Progenitor cell of endocrine pancreas (in vitro differentiated cells): Measurements from ENCODE around the gene NCKIPSD. TPM values are rescaled to one million over a fixed set of nuclear protein-coding genes. Genes with fewer than 3 reads are reported as not detected.

Experiments
- DNase-seq: peaks from one replicate; pipeline ENCODE4 v3.0.0; 2021; ENCODE audit warnings: low spot score; ENCODE audit not compliant: unreplicated experiment
- H3K27ac Mint-ChIP-seq: 2 replicates; pipeline ENCODE4 v1.8.0; 2021; ENCODE audit warnings: mild to moderate bottlenecking, moderate library complexity, mixed read lengths
- H3K27me3 Mint-ChIP-seq: 2 replicates; pipeline ENCODE4 v1.8.0; 2021; ENCODE audit warnings: mixed read lengths
- H3K36me3 Mint-ChIP-seq: 2 replicates; pipeline ENCODE4 v1.8.0; 2022; ENCODE audit warnings: mixed read lengths; ENCODE audit not compliant: insufficient read depth
- H3K4me1 Mint-ChIP-seq: 2 replicates; pipeline ENCODE4 v1.8.0; 2021; ENCODE audit warnings: low read depth, mixed read lengths
- H3K4me3 Mint-ChIP-seq: 2 replicates; pipeline ENCODE4 v1.8.0; 2021; ENCODE audit warnings: low read depth, mild to moderate bottlenecking, moderate library complexity, mixed read lengths
- H3K9me3 Mint-ChIP-seq: 2 replicates; pipeline ENCODE4 v1.8.0; 2021; ENCODE audit warnings: low read depth, mixed read lengths
- total RNA-seq: library from RNA; stranded (reverse); gene quantifications from 2 replicates; pipeline ENCODE4 v1.2.1, GENCODE V29; 2021
- TF ChIP-seq, protein P1 (sequence below): fragments of 200-600 bp; sonication (generic); IDR thresholded peaks from one replicate; pipeline ENCODE4 v1.5.0; 2021; ENCODE audit warnings: antibody characterized with exemption, mild to moderate bottlenecking; ENCODE audit not compliant: unreplicated experiment

The NCKIPSD gene
- total RNA-seq, 1 donor from 2014 or later = 32.0 TPM

GRCh38 chr3:48656061-48656840 is 29.5 kb downstream of the NCKIPSD start:
- TF ChIP-seq, protein P1, sequence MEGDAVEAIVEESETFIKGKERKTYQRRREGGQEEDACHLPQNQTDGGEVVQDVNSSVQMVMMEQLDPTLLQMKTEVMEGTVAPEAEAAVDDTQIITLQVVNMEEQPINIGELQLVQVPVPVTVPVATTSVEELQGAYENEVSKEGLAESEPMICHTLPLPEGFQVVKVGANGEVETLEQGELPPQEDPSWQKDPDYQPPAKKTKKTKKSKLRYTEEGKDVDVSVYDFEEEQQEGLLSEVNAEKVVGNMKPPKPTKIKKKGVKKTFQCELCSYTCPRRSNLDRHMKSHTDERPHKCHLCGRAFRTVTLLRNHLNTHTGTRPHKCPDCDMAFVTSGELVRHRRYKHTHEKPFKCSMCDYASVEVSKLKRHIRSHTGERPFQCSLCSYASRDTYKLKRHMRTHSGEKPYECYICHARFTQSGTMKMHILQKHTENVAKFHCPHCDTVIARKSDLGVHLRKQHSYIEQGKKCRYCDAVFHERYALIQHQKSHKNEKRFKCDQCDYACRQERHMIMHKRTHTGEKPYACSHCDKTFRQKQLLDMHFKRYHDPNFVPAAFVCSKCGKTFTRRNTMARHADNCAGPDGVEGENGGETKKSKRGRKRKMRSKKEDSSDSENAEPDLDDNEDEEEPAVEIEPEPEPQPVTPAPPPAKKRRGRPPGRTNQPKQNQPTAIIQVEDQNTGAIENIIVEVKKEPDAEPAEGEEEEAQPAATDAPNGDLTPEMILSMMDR = peak; percentile 80
- H3K36me3 Mint-ChIP-seq = peaks cover 7% of the 10 kb centered on the region
- H3K4me1 Mint-ChIP-seq = no peaks in the 10 kb centered on the region
- H3K27ac Mint-ChIP-seq = no peak overlapping the region
- DNase-seq = peak; percentile 78
- H3K9me3 Mint-ChIP-seq = no peaks in the 10 kb centered on the region
- peak overlapping the region; percentile 61 for H3K4me3 Mint-ChIP-seq
- H3K27me3 Mint-ChIP-seq = peaks cover 3% of the 10 kb centered on the region

DNA sequence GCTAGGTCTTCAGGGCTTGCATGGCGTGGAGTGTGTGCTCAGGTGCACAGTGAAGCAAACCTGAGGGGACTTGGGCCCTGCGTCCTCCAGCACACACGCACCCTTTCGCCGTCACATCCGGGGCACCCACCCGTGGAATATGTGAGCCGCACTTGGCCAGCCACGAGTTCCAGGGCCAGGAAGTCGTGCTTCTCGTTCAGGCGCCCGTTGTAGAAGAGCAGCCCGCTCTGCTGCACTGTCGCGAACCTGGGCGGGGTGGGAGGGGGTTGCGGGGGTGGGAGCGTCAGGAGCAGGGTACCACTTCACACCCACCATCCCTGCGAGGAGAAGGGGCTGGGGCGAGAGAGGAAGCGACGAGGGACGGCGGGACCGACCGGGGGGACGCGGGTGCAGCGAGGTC is 30.1 kb downstream of the NCKIPSD start:
- DNase-seq = no peak
- peak overlapping the region; percentile 62 for H3K4me3 Mint-ChIP-seq
- H3K27ac Mint-ChIP-seq = no peak overlapping the region

GRCh38 chr3:48655063-48655462 is 30.7 kb downstream of the NCKIPSD start:
- Mint-ChIP-seq H3K9me3 (no peaks in the 10 kb centered on the region), H3K4me3 (peak overlapping the region; percentile 62), H3K27me3 (peaks cover 3% of the 10 kb centered on the region), H3K4me1 (peaks cover 4% of the 10 kb centered on the region), H3K36me3 (peaks cover 9% of the 10 kb centered on the region), H3K27ac (no peak overlapping the region)
- TF ChIP-seq, protein P1 = no peak
- no peak for DNase-seq

More for the DNA sequence above, 30.1 kb downstream of the NCKIPSD start:
- peaks cover 3% of the 10 kb centered on the region for H3K27me3 Mint-ChIP-seq
- peaks cover 9% of the 10 kb centered on the region for H3K36me3 Mint-ChIP-seq
- H3K4me1 Mint-ChIP-seq = peaks cover 4% of the 10 kb centered on the region
- TF ChIP-seq, protein P1 = no peak
- H3K9me3 Mint-ChIP-seq = no peaks in the 10 kb centered on the region

GRCh38 chr3:48652923-48653715 is 32.6 kb downstream of the NCKIPSD start:
- H3K9me3 Mint-ChIP-seq = no peaks in the 10 kb centered on the region
- H3K4me1 Mint-ChIP-seq = peaks cover 4% of the 10 kb centered on the region
- no peak overlapping the region for H3K4me3 Mint-ChIP-seq
- H3K27ac Mint-ChIP-seq = no peak overlapping the region
- TF ChIP-seq, protein P1 = no peak
- H3K36me3 Mint-ChIP-seq = peaks cover 2% of the 10 kb centered on the region
- peaks cover 3% of the 10 kb centered on the region for H3K27me3 Mint-ChIP-seq
- DNase-seq = no peak

- H3K27ac Mint-ChIP-seq = no peak overlapping the region
- TF ChIP-seq, protein P1 = no peak
- no peaks in the 10 kb centered on the region for H3K9me3 Mint-ChIP-seq
- peaks cover 2% of the 10 kb centered on the region for H3K36me3 Mint-ChIP-seq
- no peak overlapping the region for H3K4me3 Mint-ChIP-seq
- peaks cover 3% of the 10 kb centered on the region for H3K27me3 Mint-ChIP-seq
- DNase-seq = no peak
- peaks cover 4% of the 10 kb centered on the region for H3K4me1 Mint-ChIP-seq
Observed at GRCh38 chr3:48651771-48652170, 33.9 kb downstream of the NCKIPSD start.
